ENCODE measurements around the gene ITPKA.

ITPKA gene

GRCh38 chr15:41530363-41530956, 36.8 kb downstream of the ITPKA start:
- peaks cover 70% of the 10 kb centered on the region for H3K36me3 ChIP-seq (ENCODE audit: insufficient read depth, low read length)
- no peaks in the 10 kb centered on the region for H3K4me1 ChIP-seq (ENCODE audit: insufficient read depth, low read length)
- H3K4me2 ChIP-seq (ENCODE audit: insufficient read depth, low read length): no peak overlapping the region
- no peak overlapping the region for H2AFZ ChIP-seq (ENCODE audit: low read depth, low read length)
- no peaks in the 10 kb centered on the region for H4K20me1 ChIP-seq (ENCODE audit: insufficient read depth, low read length)
- no peaks in the 10 kb centered on the region for H3K27me3 ChIP-seq (ENCODE audit: insufficient read depth, low read length, poor library complexity)
- no peaks in the 10 kb centered on the region for H3K79me2 ChIP-seq (ENCODE audit: insufficient read depth, low read length)
- TF ChIP-seq EZH2 (IDR thresholded peaks at IDR 0.05; ENCODE audit: borderline replicate concordance, low read depth, low read length, severe bottlenecking) (no peak), CTCF (IDR thresholded peaks at IDR 0.05; ENCODE audit: borderline replicate concordance, extremely low read depth, low read length, poor library complexity, severe bottlenecking) (no peak)
- H3K9ac ChIP-seq (ENCODE audit: low read depth, low read length): no peak overlapping the region
- ATAC-seq (ENCODE audit: insufficient read depth, low read depth): no peak
- H3K9me3 ChIP-seq (ENCODE audit: insufficient read depth, low read length, severe bottlenecking): no peaks in the 10 kb centered on the region
- no peak for DNase-seq
- H3K27ac ChIP-seq (ENCODE audit: low read length): no peak overlapping the region
- H3K4me3 ChIP-seq (ENCODE audit: low read depth in 1 of 2, low read length in 2 of 2): no peak overlapping the region

GRCh38 chr15:41535544-41535943, 41.9 kb downstream of the ITPKA start:
- TF ChIP-seq EZH2 (IDR thresholded peaks at IDR 0.05; ENCODE audit: borderline replicate concordance, low read depth, low read length, severe bottlenecking) (no peak), CTCF (IDR thresholded peaks at IDR 0.05; ENCODE audit: borderline replicate concordance, extremely low read depth, low read length, poor library complexity, severe bottlenecking) (no peak)
- Histone ChIP-seq H3K27me3 (ENCODE audit: insufficient read depth, low read length, poor library complexity) (no peaks in the 10 kb centered on the region), H4K20me1 (ENCODE audit: insufficient read depth, low read length) (no peaks in the 10 kb centered on the region), H3K4me2 (ENCODE audit: insufficient read depth, low read length) (no peak overlapping the region), H3K9me3 (ENCODE audit: insufficient read depth, low read length, severe bottlenecking) (no peaks in the 10 kb centered on the region), H3K4me1 (ENCODE audit: insufficient read depth, low read length) (no peaks in the 10 kb centered on the region), H2AFZ (ENCODE audit: low read depth, low read length) (no peak overlapping the region), H3K79me2 (ENCODE audit: insufficient read depth, low read length) (no peaks in the 10 kb centered on the region), H3K36me3 (ENCODE audit: insufficient read depth, low read length) (peaks cover 46% of the 10 kb centered on the region), H3K4me3 (ENCODE audit: low read depth in 1 of 2, low read length in 2 of 2) (no peak overlapping the region), H3K9ac (ENCODE audit: low read depth, low read length) (no peak overlapping the region), H3K27ac (ENCODE audit: low read length) (no peak overlapping the region)
- ATAC-seq (ENCODE audit: insufficient read depth, low read depth) (no peak), DNase-seq (no peak)

GRCh38 chr15:41536866-41537265, 43.2 kb downstream of the ITPKA start:
- H3K27me3 ChIP-seq (ENCODE audit: insufficient read depth, low read length, poor library complexity): no peaks in the 10 kb centered on the region
- H4K20me1 ChIP-seq (ENCODE audit: insufficient read depth, low read length): no peaks in the 10 kb centered on the region
- no peak overlapping the region for H3K9ac ChIP-seq (ENCODE audit: low read depth, low read length)
- TF ChIP-seq CTCF (IDR thresholded peaks at IDR 0.05; ENCODE audit: borderline replicate concordance, extremely low read depth, low read length, poor library complexity, severe bottlenecking) (no peak), EZH2 (IDR thresholded peaks at IDR 0.05; ENCODE audit: borderline replicate concordance, low read depth, low read length, severe bottlenecking) (no peak)
- no peaks in the 10 kb centered on the region for H3K9me3 ChIP-seq (ENCODE audit: insufficient read depth, low read length, severe bottlenecking)
- no peak overlapping the region for H3K4me2 ChIP-seq (ENCODE audit: insufficient read depth, low read length)
- 0 out of 2 replicates have a peak, but pooled peaks cover 6% of the 10 kb centered on the region for H3K79me2 ChIP-seq (ENCODE audit: insufficient read depth, low read length)
- peak; percentile 57; the same call in 1 of the 3 replicates for ATAC-seq (ENCODE audit: insufficient read depth, low read depth)
- H3K4me3 ChIP-seq (ENCODE audit: low read depth in 1 of 2, low read length in 2 of 2): no peak overlapping the region
- H3K27ac ChIP-seq (ENCODE audit: low read length): no peak overlapping the region
- no peak overlapping the region for H2AFZ ChIP-seq (ENCODE audit: low read depth, low read length)
- DNase-seq: no peak
- no peaks in the 10 kb centered on the region for H3K4me1 ChIP-seq (ENCODE audit: insufficient read depth, low read length)
- peaks cover 38% of the 10 kb centered on the region for H3K36me3 ChIP-seq (ENCODE audit: insufficient read depth, low read length)
